HCEC 1CT (cell line): ENCODE results near the gene PLA2G4E.

Experiments used
- DNase-seq: peaks from one replicate; pipeline ENCODE4 v3.0.0-alpha.2; 2017

The PLA2G4E gene

GRCh38 chr15:41951571-41951970 lies 69.3 kb downstream of the PLA2G4E start:
- no peak for DNase-seq

- DNase-seq, result no peak
Measured at GRCh38 chr15:41950489-41950888, 70.4 kb downstream of the PLA2G4E start.

- no peak for DNase-seq
Measured at GRCh38 chr15:41950127-41950483, 70.7 kb downstream of the PLA2G4E start.

- no peak for DNase-seq
Measured at GRCh38 chr15:41949401-41950126, 71.3 kb downstream of the PLA2G4E start.

- DNase-seq, result no peak
Measured at GRCh38 chr15:41948490-41948889, 72.4 kb downstream of the PLA2G4E start.

GRCh38 chr15:41946970-41947369 lies 73.9 kb downstream of the PLA2G4E start:
- DNase-seq, result no peak

GRCh38 chr15:41945731-41946130 lies 75.1 kb downstream of the PLA2G4E start:
- DNase-seq, result no peak

- DNase-seq, result no peak
Measured at GRCh38 chr15:41945221-41945620, 75.6 kb downstream of the PLA2G4E start.

GRCh38 chr15:41944313-41944940 lies 76.4 kb downstream of the PLA2G4E start:
- DNase-seq, result peak; percentile 92

GRCh38 chr15:41943543-41944312 lies 77.1 kb downstream of the PLA2G4E start:
- DNase-seq, result no peak

GRCh38 chr15:41942886-41943285 lies 78.0 kb downstream of the PLA2G4E start:
- no peak for DNase-seq

- no peak for DNase-seq
Measured at GRCh38 chr15:41941644-41942415, 79.0 kb downstream of the PLA2G4E start.

- peak; percentile 93 for DNase-seq
Measured at GRCh38 chr15:41940441-41940857, 80.4 kb downstream of the PLA2G4E start.

GRCh38 chr15:41939986-41940385 lies 80.9 kb downstream of the PLA2G4E start:
- DNase-seq, result no peak

- DNase-seq, result no peak
Measured at GRCh38 chr15:41937568-41937923, 83.3 kb downstream of the PLA2G4E start.

- DNase-seq, result no peak
Measured at GRCh38 chr15:41936649-41937567, 83.9 kb downstream of the PLA2G4E start.

GRCh38 chr15:41936155-41936554 lies 84.7 kb downstream of the PLA2G4E start:
- DNase-seq, result no peak

GRCh38 chr15:41935566-41936020 lies 85.2 kb downstream of the PLA2G4E start:
- no peak for DNase-seq

GRCh38 chr15:41934843-41935242 lies 86.0 kb downstream of the PLA2G4E start:
- DNase-seq, result no peak

- DNase-seq, result peak; percentile 35
Measured at GRCh38 chr15:41933771-41934170, 87.1 kb downstream of the PLA2G4E start.

GRCh38 chr15:41933326-41933725 lies 87.5 kb downstream of the PLA2G4E start:
- no peak for DNase-seq
